Stimulated activated CD8-positive, alpha-beta memory T cell treated with anti-CD3 and anti-CD28 coated beads, Interleukin-4, amount 100 ng/mL, for 48 hours (primary cell): Measurements from ENCODE around the gene SH3TC2.

ENCODE experiments used
- DNase-seq: peaks from one replicate; pipeline ENCODE4 v3.0.0-alpha.2; 2020

SH3TC2 gene

GRCh38 chr5:148967783-148968182 lies 95.1 kb downstream of the SH3TC2 start:
- DNase-seq = no peak

- DNase-seq = no peak
Observed at GRCh38 chr5:148966938-148967337, 95.9 kb downstream of the SH3TC2 start.

GRCh38 chr5:148966348-148966747 lies 96.5 kb downstream of the SH3TC2 start:
- DNase-seq = no peak

- DNase-seq = no peak
Observed at GRCh38 chr5:148965511-148966265, 97.2 kb downstream of the SH3TC2 start.

- DNase-seq = no peak
Observed at GRCh38 chr5:148963664-148964063, 99.2 kb downstream of the SH3TC2 start.

GRCh38 chr5:148962761-148963324 lies 100.0 kb downstream of the SH3TC2 start:
- DNase-seq = no peak

- DNase-seq = no peak
Observed at GRCh38 chr5:148962200-148962550, 100.7 kb downstream of the SH3TC2 start.

- DNase-seq = no peak
Observed at GRCh38 chr5:148961261-148962199, 101.3 kb downstream of the SH3TC2 start.

- DNase-seq = no peak
Observed at GRCh38 chr5:148960070-148960769, 102.6 kb downstream of the SH3TC2 start.

GRCh38 chr5:148957591-148958202 lies 105.2 kb downstream of the SH3TC2 start:
- peak; percentile 72 for DNase-seq

- no peak for DNase-seq
Observed at GRCh38 chr5:148956477-148957385, 106.1 kb downstream of the SH3TC2 start.
